Suprapubic skin (tissue), 3 donors: ENCODE results near the gene UTF1.

ENCODE experiments used
- EP300 ChIP-seq: sonication (generic); formaldehyde crosslinking; IDR thresholded peaks from one replicate; pipeline ENCODE4 v1.6.1; 2017; ENCODE audit warnings: antibody characterized with exemption
- TF ChIP-seq, protein P1 (sequence below), 2 donors: fragments of 200-600 bp in 1 of 2; fragments of 450-650 bp in 1 of 2; sonication (generic) in 1 of 2; IDR thresholded peaks; one replicate each; pipeline ENCODE4 v1.5.1; 2016 to 2019; ENCODE audit warnings: antibody characterized with exemption in 2 of 2, mild to moderate bottlenecking in 1 of 2, moderate library complexity in 1 of 2

- TF ChIP-seq EP300, result no peak
- TF ChIP-seq, protein P1, sequence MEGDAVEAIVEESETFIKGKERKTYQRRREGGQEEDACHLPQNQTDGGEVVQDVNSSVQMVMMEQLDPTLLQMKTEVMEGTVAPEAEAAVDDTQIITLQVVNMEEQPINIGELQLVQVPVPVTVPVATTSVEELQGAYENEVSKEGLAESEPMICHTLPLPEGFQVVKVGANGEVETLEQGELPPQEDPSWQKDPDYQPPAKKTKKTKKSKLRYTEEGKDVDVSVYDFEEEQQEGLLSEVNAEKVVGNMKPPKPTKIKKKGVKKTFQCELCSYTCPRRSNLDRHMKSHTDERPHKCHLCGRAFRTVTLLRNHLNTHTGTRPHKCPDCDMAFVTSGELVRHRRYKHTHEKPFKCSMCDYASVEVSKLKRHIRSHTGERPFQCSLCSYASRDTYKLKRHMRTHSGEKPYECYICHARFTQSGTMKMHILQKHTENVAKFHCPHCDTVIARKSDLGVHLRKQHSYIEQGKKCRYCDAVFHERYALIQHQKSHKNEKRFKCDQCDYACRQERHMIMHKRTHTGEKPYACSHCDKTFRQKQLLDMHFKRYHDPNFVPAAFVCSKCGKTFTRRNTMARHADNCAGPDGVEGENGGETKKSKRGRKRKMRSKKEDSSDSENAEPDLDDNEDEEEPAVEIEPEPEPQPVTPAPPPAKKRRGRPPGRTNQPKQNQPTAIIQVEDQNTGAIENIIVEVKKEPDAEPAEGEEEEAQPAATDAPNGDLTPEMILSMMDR (IDR thresholded peaks at IDR 0.05), result no peak
Observed at GRCh38 chr10:133269367-133269766, 39.4 kb downstream of the UTF1 start.
